ENCODE data around the gene ZDHHC4.

- TF ChIP-seq POLR2AphosphoS5 (IDR thresholded peaks at IDR 0.05; ENCODE audit: borderline replicate concordance, low read depth, low read length): peak; percentile 42; the same call in 1 of the 2 replicates
- no peak for TF ChIP-seq EZH2 (IDR thresholded peaks at IDR 0.05)
- TF ChIP-seq FOXP2 (optimal IDR thresholded peaks at IDR 0.05; ENCODE audit: control extremely low read depth, extremely low read length, insufficient read depth): no peak
Observed at GRCh38 chr7:6636741-6637543, 59.7 kb downstream of the ZDHHC4 start, which contains the start of gene ZNF316.

All from SK-N-MC (cell line).